ENCODE results near the gene PGAM5. TPM values are rescaled to one million over a fixed set of nuclear protein-coding genes. Genes with fewer than 3 reads are reported as not detected.

The PGAM5 gene
- total RNA-seq, 1 donor from 2014 or later: 41.2 TPM

DNA sequence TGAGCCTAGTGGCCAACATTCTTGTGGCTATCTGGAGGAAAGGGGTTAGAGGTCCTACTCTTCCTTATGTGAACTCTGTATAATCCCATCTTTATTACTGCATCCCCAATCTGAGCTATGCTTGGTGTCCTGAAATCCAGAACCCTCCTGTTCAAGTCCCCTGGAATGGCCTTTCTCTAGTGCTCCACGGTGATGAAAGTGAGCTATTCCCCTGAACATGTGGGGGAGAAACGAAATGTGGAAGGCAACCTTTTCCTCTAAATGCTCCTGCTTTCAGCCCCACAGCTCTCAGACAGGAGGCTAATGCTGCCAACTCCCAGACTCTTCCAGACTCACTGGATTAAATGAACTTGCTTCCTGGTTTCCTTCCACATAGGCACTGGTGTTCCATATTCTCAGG lies 2.5 kb upstream of the PGAM5 start:
- peaks cover 8 to 17% of the 10 kb centered on the region in 2 donors for H3K36me3 ChIP-seq

GRCh38 chr12:132710043-132710404 lies 618 bp upstream of the PGAM5 start:
- H3K36me3 ChIP-seq: peaks cover 0 to 10% of the 10 kb centered on the region in 2 donors
- DNase-seq (ENCODE audit: low spot score in 2 of 2): no peak
- intact Hi-C loops (cut with DNase I): loop anchor here (1.0 to 2.0 kb wide), 4 partner anchors 23 to 565 kb away; partner anchors contain the start of genes ANKLE2, DDX51, GOLGA3 and NOC4L

More for the DNA sequence above, 2.5 kb upstream of the PGAM5 start:
- H3K9me3 ChIP-seq: no peaks in the 10 kb centered on the region
- no peak for DNase-seq (ENCODE audit: low spot score in 2 of 2)
- TF ChIP-seq, protein P1, sequence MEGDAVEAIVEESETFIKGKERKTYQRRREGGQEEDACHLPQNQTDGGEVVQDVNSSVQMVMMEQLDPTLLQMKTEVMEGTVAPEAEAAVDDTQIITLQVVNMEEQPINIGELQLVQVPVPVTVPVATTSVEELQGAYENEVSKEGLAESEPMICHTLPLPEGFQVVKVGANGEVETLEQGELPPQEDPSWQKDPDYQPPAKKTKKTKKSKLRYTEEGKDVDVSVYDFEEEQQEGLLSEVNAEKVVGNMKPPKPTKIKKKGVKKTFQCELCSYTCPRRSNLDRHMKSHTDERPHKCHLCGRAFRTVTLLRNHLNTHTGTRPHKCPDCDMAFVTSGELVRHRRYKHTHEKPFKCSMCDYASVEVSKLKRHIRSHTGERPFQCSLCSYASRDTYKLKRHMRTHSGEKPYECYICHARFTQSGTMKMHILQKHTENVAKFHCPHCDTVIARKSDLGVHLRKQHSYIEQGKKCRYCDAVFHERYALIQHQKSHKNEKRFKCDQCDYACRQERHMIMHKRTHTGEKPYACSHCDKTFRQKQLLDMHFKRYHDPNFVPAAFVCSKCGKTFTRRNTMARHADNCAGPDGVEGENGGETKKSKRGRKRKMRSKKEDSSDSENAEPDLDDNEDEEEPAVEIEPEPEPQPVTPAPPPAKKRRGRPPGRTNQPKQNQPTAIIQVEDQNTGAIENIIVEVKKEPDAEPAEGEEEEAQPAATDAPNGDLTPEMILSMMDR (IDR thresholded peaks at IDR 0.05): no peak
- intact Hi-C loops (cut with DNase I): no loop called here
- H3K27ac ChIP-seq: no peak overlapping the region
- H3K27me3 ChIP-seq: no peaks in the 10 kb centered on the region
- H3K4me1 ChIP-seq: peaks cover 0 to 14% of the 10 kb centered on the region in 2 donors
- H3K4me3 ChIP-seq: no peak overlapping the region

GRCh38 chr12:132711080-132711843 lies 620 bp downstream of the PGAM5 start:
- H3K27me3 ChIP-seq: no peaks in the 10 kb centered on the region
- peaks cover 0 to 14% of the 10 kb centered on the region in 2 donors for H3K4me1 ChIP-seq
- intact Hi-C loops (cut with DNase I): loop anchor here (2.0 kb wide), 1 partner anchor 566 kb away; the partner anchor contains the start of genes DDX51 and NOC4L
- H3K27ac ChIP-seq: peak overlapping the region in 1 of 2 donors; percentile 7
- H3K4me3 ChIP-seq: peak overlapping the region; percentile 83 to 90
- TF ChIP-seq, protein P1 (IDR thresholded peaks at IDR 0.05): no peak
- peaks cover 0 to 7% of the 10 kb centered on the region in 2 donors for H3K36me3 ChIP-seq
- DNase-seq (ENCODE audit: low spot score in 2 of 2): no peak
- H3K9me3 ChIP-seq: no peaks in the 10 kb centered on the region

More at GRCh38 chr12:132710043-132710404, 618 bp upstream of the PGAM5 start:
- TF ChIP-seq, protein P1 (IDR thresholded peaks at IDR 0.05): no peak
- Histone ChIP-seq H3K4me3 (peak overlapping the region; percentile 83 to 90), H3K9me3 (no peaks in the 10 kb centered on the region), H3K27ac (peak overlapping the region; percentile 58 to 79), H3K27me3 (no peaks in the 10 kb centered on the region), H3K4me1 (peaks cover 0 to 14% of the 10 kb centered on the region in 2 donors)

GRCh38 chr12:132713123-132713522 lies 2.5 kb downstream of the PGAM5 start:
- Histone ChIP-seq H3K9me3 (no peaks in the 10 kb centered on the region), H3K4me3 (no peak overlapping the region), H3K27ac (no peak overlapping the region), H3K4me1 (peaks cover 0 to 14% of the 10 kb centered on the region in 2 donors), H3K27me3 (no peaks in the 10 kb centered on the region), H3K36me3 (peaks cover 13 to 22% of the 10 kb centered on the region in 2 donors)
- no peak for DNase-seq (ENCODE audit: low spot score in 2 of 2)
- intact Hi-C loops (cut with DNase I): no loop called here
- TF ChIP-seq, protein P1 (IDR thresholded peaks at IDR 0.05): no peak

GRCh38 chr12:132715874-132716273 lies 5.2 kb downstream of the PGAM5 start:
- Histone ChIP-seq H3K27me3 (no peaks in the 10 kb centered on the region), H3K4me1 (peaks cover 0 to 10% of the 10 kb centered on the region in 2 donors), H3K36me3 (peaks cover 26 to 44% of the 10 kb centered on the region in 2 donors), H3K4me3 (no peak overlapping the region), H3K9me3 (no peaks in the 10 kb centered on the region), H3K27ac (no peak overlapping the region)
- intact Hi-C loops (cut with DNase I): no loop called here
- DNase-seq (ENCODE audit: low spot score in 2 of 2): no peak
- TF ChIP-seq, protein P1 (IDR thresholded peaks at IDR 0.05): no peak
